ENCODE results near the gene MET.

MET gene

DNA sequence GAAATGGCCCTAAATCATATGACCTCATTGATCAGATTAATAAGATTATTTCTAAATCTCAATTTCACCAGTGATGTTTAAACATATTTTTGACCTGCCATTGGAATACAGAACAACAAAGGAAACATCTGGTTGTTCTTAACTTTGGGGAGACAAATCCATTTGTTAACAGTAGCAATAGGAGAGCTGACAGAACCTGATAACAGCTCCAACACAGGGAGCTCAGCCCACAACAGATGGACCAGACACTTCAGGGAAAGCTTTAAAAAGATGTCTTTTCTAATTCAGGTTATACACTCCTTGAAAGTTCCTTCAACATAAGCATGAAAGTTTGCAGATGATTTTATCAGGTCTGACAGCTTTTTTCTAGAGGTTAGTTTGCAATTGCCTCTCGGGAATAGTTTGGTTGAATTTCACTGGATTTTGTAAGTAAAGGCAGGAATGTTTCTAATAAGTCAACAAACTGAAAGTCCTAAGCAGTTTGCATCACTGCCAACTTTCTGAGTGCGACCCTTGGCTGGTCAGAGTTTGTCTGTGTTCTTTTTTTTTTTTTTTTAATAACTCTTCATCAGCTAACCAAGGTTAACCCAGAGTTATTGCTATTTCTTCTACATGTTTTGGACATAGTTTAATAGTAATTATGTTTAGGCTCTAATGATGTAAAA lies 6.5 kb upstream of the MET start:
- no peak for DNase-seq

DNA sequence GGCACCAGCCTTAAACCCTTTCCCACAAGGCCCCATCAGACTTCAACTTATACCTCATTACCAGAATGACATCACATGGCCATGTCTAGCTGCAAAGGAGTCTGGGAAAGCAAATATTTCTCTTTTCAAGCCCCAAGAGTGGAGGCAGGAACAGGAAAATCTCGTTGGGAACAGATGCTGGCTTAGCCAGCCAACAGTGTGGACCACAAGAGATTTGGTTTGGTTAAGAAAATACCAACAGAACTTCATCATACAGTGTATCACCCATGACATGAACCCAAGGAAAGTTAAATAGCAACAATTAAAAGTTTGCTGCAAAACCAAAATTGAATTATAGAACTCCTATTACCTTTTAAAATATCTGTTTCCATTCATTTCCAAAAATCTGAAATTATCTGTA lies 2.2 kb upstream of the MET start:
- DNase-seq, result no peak

DNA sequence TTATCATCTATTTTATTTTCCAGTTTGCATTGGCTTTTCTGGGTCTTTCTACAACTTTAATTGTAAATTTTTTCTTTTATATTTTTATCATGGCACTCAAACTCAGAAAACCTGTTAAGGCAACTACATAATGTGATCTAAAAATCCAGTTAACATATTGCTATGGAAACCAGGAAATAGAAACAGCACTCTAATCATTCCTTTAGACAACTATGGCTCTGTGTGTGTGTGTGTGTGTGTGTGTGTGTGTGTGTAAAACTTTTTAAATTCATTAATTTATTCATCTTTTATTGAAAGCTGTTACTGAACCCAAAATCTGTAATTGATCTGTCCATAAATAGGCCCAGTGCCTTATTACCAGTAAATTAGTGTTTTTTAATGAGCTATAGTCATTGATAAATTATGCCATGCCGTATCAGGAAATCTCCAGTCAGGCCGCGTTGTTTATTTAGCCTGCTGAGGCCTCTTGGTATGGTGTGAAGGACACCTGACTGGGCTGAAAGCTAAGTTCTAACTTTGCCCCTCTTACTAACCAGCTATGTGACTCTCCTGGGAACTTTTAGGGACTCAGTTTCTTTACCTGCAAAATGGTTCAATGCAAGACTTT lies 1.5 kb upstream of the MET start:
- no peak for DNase-seq

DNA sequence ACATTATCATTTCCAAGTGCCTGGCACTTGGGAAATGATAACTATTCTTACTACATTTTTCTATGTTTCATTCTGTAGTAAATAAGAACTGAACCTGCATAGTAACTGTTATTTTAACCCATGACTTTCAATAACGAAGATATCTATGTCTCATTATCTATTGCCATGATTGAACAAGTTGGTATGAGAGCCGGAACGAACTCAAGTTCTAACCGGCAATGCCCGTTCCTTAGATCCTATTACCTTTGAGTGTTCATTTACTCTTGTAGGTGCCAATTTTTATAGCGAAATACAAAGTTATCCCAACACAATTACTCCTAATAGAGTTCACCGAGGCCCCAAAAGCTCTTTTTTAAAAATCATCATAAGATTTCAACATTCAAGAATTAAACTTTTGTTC lies 885 bp upstream of the MET start:
- no peak for DNase-seq

DNA sequence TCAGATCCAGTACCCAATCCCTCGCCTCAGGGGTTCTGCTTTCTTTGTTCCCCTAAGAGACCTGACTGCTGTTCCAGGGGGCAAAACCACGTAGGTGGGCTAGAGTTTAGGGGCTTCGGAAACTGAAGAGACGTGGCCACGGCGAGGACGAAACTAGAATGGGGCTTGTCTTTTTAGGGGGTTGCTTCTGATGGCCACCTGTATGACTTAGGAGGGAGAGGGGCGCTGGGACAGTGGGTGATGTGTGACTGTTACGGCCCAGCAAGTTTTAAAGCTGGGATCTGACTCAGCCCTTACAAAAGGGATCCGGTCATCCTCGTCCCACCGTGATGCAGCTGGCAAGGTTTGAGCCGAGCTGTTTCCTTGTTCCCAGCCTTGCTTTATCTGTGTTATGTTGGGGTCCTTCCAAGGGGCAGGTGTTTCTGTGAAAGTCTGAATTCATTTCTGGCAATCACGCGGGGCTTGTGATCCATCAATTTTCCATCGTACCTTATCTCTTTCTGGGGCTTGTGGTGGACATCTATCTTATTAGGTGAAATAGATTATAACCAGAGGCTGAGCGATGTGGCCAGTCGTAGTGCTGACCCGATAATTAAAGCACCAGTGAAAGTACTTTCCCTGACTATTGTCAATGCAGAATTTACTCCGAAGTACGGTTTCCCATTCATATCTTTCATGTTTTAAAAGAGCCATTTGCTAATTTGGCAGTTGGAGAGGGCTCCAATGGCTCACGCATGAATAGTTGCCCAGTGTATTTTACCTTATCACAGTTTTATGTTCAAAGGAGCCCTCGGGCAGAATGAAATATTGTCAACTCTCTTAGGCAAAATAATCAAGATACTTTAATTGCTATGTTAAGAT lies 830 bp downstream of the MET start:
- peak; percentile 83 for DNase-seq

DNA sequence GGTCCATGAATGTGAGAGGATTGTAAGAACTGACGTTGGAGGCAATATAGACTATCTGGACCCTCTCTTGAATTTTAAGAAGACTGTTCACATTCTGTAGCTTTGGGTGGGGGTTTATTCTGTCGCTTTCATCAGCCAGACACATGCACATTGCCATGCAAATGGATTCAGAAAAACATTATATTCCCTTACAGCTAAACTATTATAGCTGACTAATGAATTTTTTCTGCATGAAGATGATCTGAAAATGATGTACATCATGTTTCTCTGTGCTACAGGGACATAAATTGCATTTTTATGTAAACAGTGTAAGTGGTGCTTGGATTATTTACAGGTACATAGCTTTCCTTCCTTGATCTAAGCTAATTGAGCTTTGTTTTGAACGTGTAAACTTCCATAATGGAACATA lies 1.5 kb downstream of the MET start:
- DNase-seq, result peak; percentile 83

DNA sequence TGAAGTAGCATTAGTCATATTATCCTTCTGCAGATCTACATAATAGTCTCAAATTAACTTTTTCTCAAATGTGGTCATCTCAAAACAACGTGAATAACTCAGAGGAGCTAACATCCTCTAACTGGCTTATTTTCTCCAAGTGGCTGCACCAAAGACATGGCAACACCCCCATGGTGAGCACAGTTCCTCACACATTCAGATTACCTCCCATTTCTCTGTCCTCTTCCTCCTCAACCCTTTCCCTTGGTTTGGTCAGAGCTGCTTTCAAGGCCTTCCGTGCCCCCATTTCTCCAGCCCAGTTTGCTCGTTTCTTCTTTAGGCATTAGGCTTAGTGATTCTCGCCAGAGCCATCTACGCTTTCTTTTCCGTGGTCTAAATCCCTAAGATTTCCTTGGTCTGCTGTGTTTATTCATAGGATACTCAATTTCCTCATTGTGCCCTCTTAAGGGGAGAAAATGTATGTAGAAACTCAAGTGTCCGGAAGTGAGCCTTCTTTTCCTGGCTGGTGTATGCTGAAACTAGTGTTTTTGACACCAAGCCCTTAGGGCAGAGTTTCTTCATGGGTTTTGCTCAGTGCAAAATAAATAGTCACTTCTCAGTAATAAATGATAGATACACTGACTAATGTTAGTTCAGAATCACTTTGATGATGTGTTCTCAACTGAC lies 2.6 kb downstream of the MET start:
- no peak for DNase-seq

DNA sequence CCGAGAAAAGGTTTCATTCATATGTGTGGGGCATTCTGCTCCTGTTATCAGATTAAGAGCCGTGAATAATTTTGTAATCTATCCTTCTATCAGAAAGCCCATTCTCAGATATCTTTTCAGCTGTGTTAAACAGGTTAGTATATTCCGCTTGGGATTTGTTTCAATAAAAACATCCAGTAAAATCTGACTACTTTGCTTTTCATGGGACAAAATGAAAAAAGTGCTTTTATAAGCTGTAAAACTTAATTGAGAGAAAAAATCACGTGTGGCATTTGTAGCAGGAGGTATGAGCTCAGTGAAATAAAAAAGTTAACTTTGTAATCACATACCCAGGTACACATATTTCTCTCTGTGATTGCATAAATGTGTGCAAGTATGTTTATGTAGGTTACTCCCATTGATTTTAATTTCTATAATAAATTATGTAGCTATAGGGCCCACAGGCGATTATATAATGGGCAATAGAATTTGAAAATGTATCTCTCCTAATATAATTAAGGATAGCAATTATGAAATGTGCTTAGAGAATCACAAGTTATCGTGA lies 3.9 kb downstream of the MET start:
- no peak for DNase-seq

DNA sequence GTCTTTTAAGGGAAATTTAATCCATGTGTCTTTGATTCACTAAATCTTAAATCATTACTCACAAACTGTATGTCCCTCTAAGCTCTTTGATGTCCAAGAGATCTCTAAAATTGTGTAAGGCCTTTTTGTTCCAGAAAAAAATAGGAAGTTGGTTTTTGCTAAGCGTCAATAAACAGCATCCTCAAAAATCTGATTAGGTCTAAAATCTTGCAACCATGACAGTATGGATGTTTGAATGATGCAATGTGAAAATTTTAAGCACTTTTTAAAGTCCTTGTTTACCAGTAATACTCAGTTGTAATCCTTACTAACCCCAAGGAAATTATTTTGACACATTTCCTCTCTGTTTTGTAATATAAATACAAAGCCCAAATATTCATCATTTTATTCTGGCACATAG lies 6.8 kb downstream of the MET start:
- no peak for DNase-seq

DNA sequence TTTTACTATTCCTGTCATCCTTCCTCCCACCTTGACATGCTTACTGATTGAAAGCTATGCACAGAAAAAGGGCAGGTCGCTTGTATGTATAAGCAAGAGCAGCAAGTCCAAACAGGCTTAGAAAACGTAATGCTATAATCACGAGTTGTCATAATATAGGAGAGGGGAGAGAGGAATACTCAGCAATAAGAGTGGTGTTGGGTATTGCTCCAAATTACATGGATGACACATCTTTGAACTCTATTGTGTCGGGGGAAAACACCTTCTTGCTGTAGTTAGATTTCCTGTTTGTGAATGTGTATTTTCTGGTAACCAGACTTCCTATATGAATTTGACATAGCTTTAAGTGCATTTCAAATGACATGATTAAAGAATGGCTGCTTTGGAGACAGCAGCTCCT lies 7.5 kb downstream of the MET start:
- DNase-seq, result no peak

DNA sequence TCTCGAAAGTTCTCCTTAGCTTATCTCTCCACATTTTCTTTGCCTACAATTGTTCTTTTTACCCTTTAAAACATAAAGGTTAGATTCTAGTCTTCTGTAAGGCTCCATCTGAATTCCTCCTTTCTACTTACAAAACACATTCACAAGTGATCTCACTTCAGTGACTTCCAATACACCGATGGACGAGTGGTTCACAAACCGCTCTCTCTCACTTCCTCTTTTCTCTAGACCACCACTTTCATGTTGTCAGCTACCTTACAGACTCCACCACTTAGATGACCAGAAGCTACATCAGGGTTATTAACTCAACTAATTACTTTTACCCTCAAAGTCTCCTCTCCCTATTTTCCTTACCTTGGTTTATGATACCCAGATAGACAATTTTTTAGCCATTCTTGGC lies 11.8 kb downstream of the MET start:
- DNase-seq, result no peak

DNA sequence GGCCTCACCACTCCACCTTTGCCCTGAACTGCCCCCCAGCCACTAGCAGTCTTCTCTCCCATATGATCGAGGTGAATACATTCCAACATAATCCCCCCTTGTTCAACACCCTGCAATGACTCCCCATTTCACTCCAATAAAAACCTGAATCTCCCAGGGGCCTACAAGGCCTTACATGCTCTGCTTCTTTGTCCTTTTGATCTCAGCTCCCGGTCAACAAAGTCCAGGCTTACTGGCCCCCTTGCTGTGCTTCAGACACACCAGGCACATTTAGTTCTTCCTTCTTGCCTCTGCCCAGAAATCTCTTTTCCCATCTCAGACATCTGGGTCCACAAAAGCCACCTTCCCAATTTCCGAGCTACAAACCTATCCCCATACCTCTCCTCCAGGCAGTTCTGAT lies 14.0 kb downstream of the MET start:
- DNase-seq, result no peak

DNA sequence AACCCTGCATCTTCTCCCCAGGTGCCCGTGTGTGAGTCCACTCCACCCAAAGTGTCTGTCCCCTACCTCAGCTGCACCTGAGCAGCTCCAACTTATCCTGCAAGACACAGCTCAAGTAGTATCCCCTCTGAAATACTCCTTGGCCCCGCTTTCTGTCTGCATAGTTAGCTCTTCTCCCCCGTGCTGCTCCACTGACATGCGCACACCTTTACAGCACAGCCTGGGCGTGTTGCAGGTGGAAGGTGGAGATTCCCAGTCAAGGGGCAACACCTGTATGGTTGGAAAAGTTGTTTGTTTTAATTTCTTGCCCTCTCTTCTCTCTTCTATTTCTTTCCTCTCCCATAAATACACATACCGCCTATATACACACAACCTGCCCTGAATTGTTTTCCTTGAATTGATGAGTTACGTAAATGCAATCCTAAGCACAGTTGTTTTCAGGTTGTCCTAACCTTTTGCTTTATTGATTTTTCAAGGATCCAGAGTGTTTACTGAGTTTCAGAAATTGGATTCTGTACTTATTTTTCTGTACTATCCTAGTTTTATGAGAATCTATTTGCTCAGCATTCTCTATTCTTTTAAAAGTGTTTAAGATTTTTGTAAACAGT lies 14.9 kb downstream of the MET start:
- DNase-seq, result no peak

DNA sequence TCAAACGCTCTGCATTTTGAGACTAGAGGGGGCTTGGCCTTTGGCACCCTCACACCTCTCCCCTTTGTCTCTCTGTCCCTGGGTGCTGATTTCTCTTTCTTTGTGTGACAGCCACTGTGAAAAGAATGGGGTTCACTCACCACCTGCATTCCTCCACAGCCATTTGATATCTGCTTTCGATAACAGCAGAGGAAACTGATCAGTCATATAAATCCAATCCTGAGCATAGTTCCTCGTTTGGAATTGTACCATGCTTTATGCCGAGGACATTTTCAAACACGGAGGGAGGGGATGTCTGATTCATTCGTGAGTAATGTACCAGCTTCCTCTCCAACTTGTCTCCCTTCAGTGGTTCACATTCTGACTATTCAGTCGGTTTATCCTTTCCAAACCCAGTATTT lies 15.8 kb downstream of the MET start:
- no peak for DNase-seq

DNA sequence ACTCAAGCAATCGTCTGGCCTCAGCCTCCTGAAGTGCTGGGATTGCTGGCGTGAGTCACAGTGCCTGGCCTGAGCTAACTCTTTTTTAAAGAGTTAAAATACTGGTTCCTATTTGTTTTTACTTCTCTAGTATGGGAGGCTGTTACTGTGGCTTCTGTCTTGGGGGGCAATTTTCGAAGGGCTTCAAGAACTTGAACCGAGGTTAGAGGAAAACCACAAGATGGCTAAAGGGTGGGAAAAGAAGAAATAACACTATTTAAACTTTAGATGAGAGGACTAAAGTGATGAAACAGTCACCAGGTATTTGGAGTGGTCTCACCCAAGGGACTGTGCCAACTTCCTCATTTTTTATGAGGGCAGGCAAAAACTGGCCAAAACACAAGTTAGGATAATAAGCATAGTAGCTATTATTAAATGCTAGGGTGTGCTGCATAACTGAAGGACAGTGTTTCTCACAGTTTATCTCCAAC lies 17.8 kb downstream of the MET start:
- DNase-seq, result no peak

DNA sequence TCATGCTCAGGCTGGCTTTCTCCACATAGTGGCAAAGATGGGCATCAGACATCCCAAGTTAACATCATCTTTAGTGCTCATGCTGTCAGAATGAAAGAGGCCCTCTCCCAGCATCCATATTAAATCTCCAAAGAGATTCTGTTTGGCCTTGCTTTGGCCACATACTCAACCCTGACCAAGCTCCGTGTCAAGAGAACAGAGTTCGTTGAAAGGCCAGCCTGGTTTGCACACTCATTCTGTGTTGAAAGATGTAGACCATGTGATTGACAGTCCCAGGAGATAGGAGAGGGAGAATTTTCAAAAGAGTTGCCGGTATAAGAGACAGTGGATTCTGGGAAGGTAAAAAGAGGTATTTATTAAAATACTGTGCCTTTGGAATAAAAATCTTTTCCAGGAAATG lies 19.7 kb downstream of the MET start:
- no peak for DNase-seq

DNA sequence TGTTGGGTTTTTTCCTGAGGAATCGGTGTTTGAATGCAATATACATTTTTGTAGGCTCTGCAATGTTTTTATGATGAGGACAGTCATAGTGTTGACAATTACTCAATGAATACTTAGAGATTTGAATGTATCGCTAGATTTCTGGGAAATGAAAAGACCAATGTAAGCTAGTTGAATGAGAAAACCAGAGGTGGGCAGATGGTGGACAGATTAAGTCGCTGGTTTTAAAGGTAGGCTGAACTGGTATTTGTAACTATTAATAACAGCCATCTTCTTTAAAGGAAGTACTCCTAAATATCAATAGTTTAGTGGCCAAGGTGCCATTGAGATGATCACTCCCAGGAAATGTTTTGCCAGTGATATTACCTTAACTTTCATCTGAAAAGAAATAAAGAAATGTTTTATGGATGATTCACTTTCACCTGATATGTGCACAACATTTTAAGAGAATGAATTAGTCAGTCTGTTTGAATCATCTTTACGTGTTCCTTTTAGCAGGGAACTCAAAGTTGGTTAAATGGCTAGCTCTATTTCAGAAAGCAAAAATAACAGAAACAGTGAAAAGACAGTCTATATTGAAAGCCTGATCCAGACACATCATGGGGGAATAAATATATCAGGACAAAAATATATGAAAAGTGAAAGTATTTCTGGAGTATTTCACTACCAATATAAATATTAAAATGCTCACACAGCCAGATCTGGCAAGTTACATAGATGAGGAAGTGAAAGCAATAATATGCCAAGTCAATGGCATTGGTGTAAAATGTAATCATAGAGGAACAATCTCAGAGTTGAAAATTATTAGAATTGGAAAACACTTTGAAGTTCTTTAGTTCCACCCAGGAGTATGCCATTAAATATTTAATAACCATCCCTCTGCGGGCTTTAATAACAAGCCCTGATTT lies 20.7 kb downstream of the MET start:
- no peak for DNase-seq

DNA sequence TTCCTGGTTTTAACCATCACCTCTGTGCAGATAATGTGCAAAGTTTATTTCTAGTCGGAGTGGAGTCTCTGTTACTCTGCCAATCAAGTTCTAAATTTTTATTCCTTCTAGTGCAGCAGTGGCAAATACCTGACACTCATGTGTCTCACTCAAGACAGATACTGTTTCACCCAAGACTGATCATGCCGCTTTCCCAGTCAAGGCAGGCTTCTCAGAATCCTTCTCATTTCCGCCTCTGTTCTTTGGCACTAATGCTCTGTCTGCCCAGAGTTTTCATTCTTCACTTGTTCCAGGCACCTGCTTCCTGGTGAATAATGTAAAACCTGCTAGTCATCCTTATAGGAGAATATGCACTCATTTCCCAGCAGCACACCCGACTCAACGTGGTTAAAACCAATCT lies 24.7 kb downstream of the MET start:
- DNase-seq, result no peak

DNA sequence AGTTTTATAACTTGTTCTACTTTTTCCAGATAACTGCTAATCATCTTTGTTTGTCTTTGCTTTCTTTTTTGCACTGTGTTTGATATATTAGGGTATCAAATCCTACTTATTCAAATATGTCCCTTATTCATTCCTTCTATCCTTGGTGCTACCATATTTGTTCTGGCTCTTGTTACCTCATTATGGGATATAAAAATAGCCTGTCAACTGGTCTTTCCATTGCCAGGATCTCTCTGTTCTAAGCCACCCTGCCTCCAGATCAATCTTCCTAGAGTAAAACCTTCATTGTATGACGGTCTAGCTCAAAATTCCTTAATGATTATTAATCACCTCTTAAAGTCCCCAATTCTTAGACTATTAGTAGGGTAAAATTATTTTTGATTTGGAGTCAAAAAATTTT lies 25.2 kb downstream of the MET start:
- DNase-seq, result no peak

DNA sequence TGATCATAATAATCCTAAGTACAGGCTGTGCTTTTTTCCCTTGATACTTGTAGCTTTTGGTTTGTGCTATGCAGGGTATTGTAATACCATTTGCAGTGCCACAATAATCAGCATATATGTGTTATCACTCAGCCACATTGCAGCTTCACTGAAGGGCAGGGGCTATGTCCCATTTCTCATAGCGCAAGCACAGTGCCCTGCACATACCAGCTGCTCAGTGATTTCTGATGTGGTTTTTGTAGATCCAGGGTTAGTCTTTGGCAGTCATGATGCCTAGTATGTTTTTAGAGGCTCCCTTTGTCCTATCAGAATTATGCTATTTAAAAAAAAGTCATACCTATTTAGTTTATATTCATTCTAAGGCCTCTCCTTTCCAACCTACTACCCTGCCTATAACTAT lies 25.8 kb downstream of the MET start:
- DNase-seq, result no peak

DNA sequence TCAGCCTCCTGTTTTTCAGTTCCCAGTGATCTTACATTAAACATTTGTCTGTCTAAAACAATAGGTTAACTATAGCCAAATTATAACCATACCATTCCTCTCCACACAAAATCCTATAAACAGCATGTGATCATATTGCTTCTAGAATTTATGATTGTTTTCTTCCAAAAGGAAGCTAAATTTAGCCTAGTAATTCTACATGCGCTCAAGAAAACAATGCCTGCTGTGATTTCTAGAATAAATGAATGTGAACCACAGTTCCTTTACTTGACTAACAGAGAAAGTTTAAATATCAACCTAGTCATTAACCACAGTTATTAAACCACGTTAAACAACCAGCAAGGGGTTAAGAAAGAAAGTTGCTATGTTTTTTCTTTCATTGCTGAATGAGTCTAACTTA lies 26.4 kb downstream of the MET start:
- no peak for DNase-seq

Data from NCI-H526 treated with DMSO at 0.1 percent for 48 hours (cell line).